Activated effector memory CD4-positive, alpha-beta T cell treated with anti-CD3 and anti-CD28 coated beads, Interleukin-2, amount 50 U/mL, for 16 hours (primary cell): ENCODE data around the gene DGKI.

Experiments used
- DNase-seq: peaks from one replicate; pipeline ENCODE4 v3.0.0-alpha.2; 2020

The DGKI gene

DNA sequence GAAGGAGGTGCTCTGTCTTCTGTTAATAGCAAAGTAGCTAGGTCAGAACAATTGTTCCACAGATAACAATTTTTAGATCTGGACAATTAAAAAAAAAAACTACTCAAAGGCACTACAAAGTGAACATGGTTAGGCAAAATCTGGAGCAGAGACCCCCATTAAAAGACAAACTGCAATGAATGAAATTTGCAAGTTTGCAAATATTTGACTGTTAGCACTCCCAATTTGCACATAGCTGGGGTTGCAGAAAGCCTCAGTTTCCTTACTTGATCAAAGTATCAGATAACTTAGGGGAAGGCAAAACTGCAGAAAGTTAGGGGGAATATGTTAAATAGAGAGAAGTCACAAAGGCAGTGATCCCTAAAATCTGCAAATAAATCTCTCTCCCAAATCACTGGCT is 68.3 kb downstream of the DGKI start:
- DNase-seq, result no peak

GRCh38 chr7:137774793-137775201 is 72.0 kb downstream of the DGKI start:
- DNase-seq, result no peak

- no peak for DNase-seq
Measured at GRCh38 chr7:137772748-137773147, 74.0 kb downstream of the DGKI start.

- no peak for DNase-seq
Measured at GRCh38 chr7:137772316-137772715, 74.5 kb downstream of the DGKI start.

- DNase-seq, result no peak
Measured at GRCh38 chr7:137771679-137772078, 75.1 kb downstream of the DGKI start.

DNA sequence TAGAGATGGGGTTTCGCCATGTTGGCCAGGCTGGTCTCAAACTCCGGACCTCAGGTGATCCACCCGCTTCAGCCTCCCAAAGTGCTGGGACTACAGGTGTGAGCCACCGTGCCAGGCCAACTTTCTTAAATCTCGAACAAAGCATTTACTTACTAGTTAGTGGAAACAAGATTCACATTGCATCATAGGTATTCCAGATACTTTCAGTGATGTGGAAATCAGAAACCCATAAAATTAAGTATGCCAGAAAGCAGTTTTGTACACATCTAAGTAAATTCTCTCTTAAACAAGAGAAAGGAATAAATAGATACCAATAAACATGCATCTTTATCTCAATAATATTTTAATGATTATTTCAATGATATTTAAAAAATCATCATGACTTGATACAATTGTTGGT is 75.5 kb downstream of the DGKI start:
- no peak for DNase-seq

DNA sequence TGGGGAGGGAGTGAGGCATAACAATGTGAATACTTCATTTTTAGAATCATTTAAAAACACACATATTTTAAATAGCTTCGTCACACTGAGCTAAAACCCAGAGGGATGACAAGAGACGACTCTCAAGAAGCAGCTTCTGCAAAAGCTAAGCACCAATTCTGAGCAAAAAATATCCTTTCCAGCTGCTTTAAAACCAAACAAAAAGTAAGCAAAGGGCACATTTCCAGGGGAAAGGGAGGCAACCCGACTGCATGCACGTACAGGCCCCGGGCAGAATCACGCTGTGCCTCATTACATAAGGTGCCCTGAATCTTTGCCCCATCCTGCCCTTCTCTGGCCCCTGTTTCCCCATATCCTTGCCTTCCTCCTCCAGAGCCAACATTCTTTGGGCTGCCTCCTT is 78.4 kb downstream of the DGKI start:
- no peak for DNase-seq

DNA sequence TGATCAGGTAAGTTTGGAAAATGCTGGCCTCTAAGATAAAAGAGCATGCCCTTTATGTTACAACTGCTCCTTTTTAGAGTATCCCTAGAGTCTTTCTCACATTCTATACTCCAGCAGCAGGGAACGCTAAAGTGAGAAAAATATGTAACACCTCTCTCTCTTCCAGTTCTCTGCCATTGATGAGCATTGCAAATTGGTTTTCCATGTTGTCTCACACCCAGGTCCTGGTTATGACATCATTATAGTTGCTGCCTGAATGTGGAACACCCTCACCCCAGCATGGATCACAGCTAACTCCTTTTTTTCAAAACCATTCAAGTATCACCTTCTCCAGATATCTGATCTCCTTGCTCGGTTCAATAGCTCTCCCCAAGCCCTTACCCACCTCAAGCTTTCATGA is 84.4 kb downstream of the DGKI start:
- no peak for DNase-seq

- no peak for DNase-seq
Measured at GRCh38 chr7:137760111-137760510, 86.7 kb downstream of the DGKI start.

GRCh38 chr7:137757146-137757925 is 89.4 kb downstream of the DGKI start:
- DNase-seq, result no peak

GRCh38 chr7:137755846-137756651 is 90.7 kb downstream of the DGKI start:
- no peak for DNase-seq

GRCh38 chr7:137755427-137755826 is 91.3 kb downstream of the DGKI start:
- DNase-seq, result no peak

GRCh38 chr7:137753948-137754851 is 92.6 kb downstream of the DGKI start:
- no peak for DNase-seq

DNA sequence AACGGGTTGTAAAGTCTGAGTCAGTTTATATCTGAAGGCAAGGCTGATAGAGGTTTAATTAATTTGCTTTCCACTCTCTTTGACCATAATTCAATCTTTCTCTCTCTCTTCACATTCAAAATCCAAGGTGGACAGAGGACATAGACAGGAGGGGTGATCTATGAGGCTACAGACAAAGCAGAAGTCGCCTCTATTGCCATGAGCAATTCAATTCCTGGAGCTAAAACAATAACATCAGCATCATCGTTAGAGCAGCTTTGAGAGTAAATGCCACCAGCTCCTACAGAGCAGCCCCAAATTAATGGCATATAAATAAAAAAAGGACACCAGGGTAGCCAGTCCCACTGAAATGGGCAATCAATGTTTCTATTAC is 93.2 kb downstream of the DGKI start:
- DNase-seq, result no peak

DNA sequence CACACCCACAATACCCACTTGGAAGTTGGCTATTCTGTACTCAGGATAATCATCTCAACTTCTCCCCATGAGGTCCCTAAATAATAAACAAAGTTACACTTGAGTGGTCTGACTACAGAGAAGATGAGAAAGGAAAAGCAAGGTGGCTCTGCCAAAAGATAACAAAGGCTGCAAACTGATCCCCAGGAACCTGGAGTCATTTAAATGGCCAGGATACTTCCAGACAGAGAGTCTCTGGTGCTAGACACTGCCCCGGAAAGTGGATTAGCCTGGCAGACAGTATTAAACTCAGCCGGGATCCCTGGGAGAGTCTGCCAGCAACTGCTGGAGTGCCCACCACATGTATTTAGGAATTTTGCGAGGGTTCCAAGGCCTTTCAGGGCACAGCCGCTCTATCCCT is 93.7 kb downstream of the DGKI start:
- no peak for DNase-seq

- no peak for DNase-seq
Measured at GRCh38 chr7:137751361-137752009, 95.3 kb downstream of the DGKI start.

GRCh38 chr7:137747359-137748031 is 99.3 kb downstream of the DGKI start:
- no peak for DNase-seq

DNA sequence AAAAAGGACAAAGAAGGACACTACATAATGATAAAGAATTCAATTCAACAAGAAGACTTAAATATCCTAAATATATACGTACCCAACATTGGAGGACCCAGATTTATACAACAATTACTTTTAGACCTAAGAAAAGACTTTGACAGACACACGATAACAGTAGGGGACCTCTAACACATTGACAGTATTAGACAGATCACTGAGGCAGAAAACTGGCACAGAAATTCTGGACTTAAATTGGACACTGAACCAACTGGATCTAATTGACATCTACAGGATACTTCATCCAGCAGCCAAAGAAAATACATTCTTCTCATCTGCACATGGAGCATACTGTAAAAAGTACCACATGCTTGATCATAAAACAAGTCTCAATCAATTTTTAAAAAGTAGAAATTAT is 103.8 kb downstream of the DGKI start:
- DNase-seq, result no peak

DNA sequence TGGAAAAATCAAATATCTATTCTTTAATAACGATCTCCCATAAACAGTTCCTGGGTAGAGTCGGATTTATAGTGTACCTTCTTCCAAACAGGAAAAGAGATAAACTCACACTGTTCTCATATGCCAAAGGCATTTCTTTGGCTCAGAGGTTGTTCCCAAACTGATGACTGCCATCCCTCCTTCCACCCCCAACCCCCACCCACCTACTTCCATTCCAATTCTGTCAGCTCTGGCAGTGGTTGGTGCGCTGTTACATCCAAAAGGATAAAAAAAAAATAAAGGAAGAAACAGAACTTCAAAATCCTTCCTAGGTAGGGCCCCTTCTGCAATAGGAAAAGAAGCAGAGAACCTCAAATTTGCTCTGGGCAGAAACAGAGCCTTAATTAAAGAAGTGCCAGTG is 104.7 kb downstream of the DGKI start:
- DNase-seq, result no peak

DNA sequence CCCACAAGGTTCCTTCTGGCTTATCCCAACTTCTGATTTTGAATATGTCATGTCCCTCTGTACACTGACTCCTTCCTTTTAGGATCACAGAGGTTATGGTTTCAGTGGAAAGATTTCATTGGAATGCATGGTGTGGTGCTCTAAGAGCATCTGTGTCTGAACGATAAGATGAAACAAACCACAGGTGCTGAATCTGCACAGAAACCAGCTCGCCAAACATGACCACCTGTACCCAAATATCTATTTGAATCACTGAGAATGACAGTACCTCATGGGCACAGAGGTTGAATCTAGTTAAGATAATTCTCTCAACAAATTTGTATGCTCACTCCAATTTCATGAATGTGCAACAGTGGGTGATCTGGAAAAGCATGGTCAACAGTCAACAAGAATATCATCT is 105.3 kb downstream of the DGKI start:
- no peak for DNase-seq

GRCh38 chr7:137734221-137734620 is 112.6 kb downstream of the DGKI start:
- no peak for DNase-seq

DNA sequence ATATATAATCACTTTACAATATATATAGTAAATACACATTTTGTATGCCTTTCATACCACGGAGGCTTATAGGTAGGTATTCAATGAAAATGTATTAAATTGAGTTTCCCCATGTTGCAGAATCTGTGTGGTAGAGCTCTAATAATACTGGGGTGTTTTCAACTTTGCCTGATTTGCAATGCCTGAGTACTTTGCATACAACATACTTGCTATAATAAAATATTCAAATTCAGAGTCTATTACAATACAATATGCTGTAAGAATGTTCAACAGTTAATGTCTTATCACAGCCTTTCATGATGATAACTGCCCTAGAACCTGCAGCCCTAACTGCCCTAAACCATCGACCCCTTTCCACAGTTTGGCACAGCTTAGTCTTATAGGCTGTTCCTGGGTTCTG is 114.6 kb downstream of the DGKI start:
- DNase-seq, result no peak
